Endothelial cell of umbilical vein (primary cell): Measurements from ENCODE around the gene WDPCP. TPM values are rescaled to one million over a fixed set of nuclear protein-coding genes. Genes with fewer than 3 reads are reported as not detected.

Source experiments
- BruUV-seq: library from RNA; stranded (reverse); fragments of 400-500 nt; replicated peaks from 2 replicates; lab custom pipeline; 2021; lab: Mats Ljungman, UMichigan
- CTCF ChIA-PET: fragments of 300-600, 350-600 bp; sonication (Branson Sonifier 250); formaldehyde crosslinking; loops from one replicate; lab custom pipeline; 2021; ENCODE audit warnings: antibody characterized with exemption, inconsistent platforms; lab: Charles Lee
- POLR2A ChIA-PET: fragments of 300-600, 350-600 bp; sonication (Branson Sonifier 250); formaldehyde crosslinking; loops from one replicate; lab custom pipeline; 2021; ENCODE audit warnings: antibody characterized with exemption, inconsistent platforms; lab: Charles Lee
- DNase-seq: peaks from one replicate; pipeline ENCODE4 v3.0.0-alpha.2; 2011; ENCODE audit warnings: low read depth, low spot score
- FAIRE-seq: peaks from 2 replicates; lab custom pipeline; 2011; peaks lifted over from hg19 to GRCh38; lab: Jason Lieb, UNC
- H2AFZ ChIP-seq: 2 replicates; pipeline ENCODE4 v1.6.0; 2012; ENCODE audit warnings: low read depth, low read length, control low read depth, inconsistent platforms
- H3K27ac ChIP-seq: 2 replicates; pipeline ENCODE4 v1.5.1; 2011; ENCODE audit warnings: low read depth, mild to moderate bottlenecking, control low read depth, low read length, moderate library complexity; ENCODE audit not compliant: insufficient read depth
- H3K27me3 ChIP-seq, 2 experiments: 2 replicates each; pipeline versions ENCODE4 v1.6.0 to v1.6.1; 2011; ENCODE audit warnings: low read length in 2 of 2, mixed read lengths in 1 of 2; ENCODE audit not compliant: control insufficient read depth in 2 of 2, insufficient read depth in 2 of 2
- H3K36me3 ChIP-seq, 2 experiments: 2 replicates in 1 of 2; 3 replicates in 1 of 2; pipeline ENCODE4 v1.5.1; 2011; ENCODE audit warnings: low read length in 2 of 2, mild to moderate bottlenecking in 1 of 2, moderate library complexity in 1 of 2; ENCODE audit not compliant: control insufficient read depth in 2 of 2, insufficient read depth in 2 of 2; ENCODE audit errors: extremely low read depth in 1 of 2
- H3K4me1 ChIP-seq: 3 replicates; pipeline ENCODE4 v1.5.1; 2011; ENCODE audit warnings: mild to moderate bottlenecking, low read length; ENCODE audit not compliant: control insufficient read depth, insufficient read depth; ENCODE audit errors: extremely low read depth
- H3K4me2 ChIP-seq: 2 replicates; pipeline ENCODE4 v1.6.1; 2011; ENCODE audit warnings: low read length, control low read depth, mixed read lengths; ENCODE audit not compliant: insufficient read depth
- H3K4me3 ChIP-seq, 3 experiments: fragments of 200-600 bp in 1 of 3; sonication (generic), shearing (Covaris generic) in 1 of 3; replicated peaks in 1 of 3; 2 replicates each; pipeline ENCODE4 v1.5.1; 2011 to 2016; ENCODE audit warnings: control low read depth in 3 of 3, low read length in 3 of 3, mild to moderate bottlenecking in 2 of 3, inconsistent platforms in 1 of 3, low read depth in 1 of 3, moderate library complexity in 1 of 3; ENCODE audit not compliant: insufficient read depth in 1 of 3
- H3K79me2 ChIP-seq: 2 replicates; pipeline ENCODE4 v1.6.0; 2012; ENCODE audit warnings: low read length, inconsistent platforms; ENCODE audit not compliant: control insufficient read depth, insufficient read depth
- H3K9ac ChIP-seq: replicated peaks from 2 replicates; pipeline ENCODE3; 2011; ENCODE audit warnings: low read length, control low read depth; ENCODE audit not compliant: insufficient read depth; ENCODE audit errors: extremely low read depth
- H3K9me1 ChIP-seq: replicated peaks from 3 replicates; pipeline ENCODE4 v1.6.0; 2011; ENCODE audit warnings: mild to moderate bottlenecking, low read length; ENCODE audit not compliant: control insufficient read depth, insufficient read depth; ENCODE audit errors: extremely low read depth
- H3K9me3 ChIP-seq: replicated peaks from 2 replicates; pipeline ENCODE4 v1.5.1; 2012; ENCODE audit warnings: low read length, inconsistent platforms; ENCODE audit not compliant: control insufficient read depth, insufficient read depth
- H4K20me1 ChIP-seq: replicated peaks from 2 replicates; pipeline ENCODE3; 2011; ENCODE audit warnings: mild to moderate bottlenecking, low read length; ENCODE audit not compliant: control insufficient read depth, insufficient read depth; ENCODE audit errors: extremely low read depth
- EZH2 ChIP-seq: IDR thresholded peaks from 2 replicates; pipeline ENCODE4 v1.6.1; 2012; ENCODE audit warnings: borderline replicate concordance, low read depth, mild to moderate bottlenecking, moderate library complexity, low read length, inconsistent platforms; ENCODE audit not compliant: severe bottlenecking
- GATA2 ChIP-seq: IDR thresholded peaks from 2 replicates; pipeline ENCODE4 v1.7.0; 2011; ENCODE audit warnings: low read depth, mild to moderate bottlenecking, moderate library complexity, mixed read lengths, low read length; ENCODE audit not compliant: insufficient read length, insufficient read depth
- POLR2AphosphoS5 ChIP-seq: IDR thresholded peaks from 2 replicates; pipeline ENCODE4 v1.6.1; 2012; ENCODE audit warnings: low read depth, mild to moderate bottlenecking, control low read depth, low read length, moderate library complexity; ENCODE audit not compliant: insufficient read depth
- dilution Hi-C: fragments of 300-500 bp; cut with MboI; formaldehyde crosslinking; loops from one replicate; pipeline ENCODE4 v1.15.0; 2019; ENCODE audit warnings: low sequenced_read_pairs; ENCODE audit not compliant: extremely low pct_ligation_motif_present
- intact Hi-C: fragments of 100-400 bp; cut with micrococcal nuclease; formaldehyde crosslinking; loops from one replicate; pipeline ENCODE4 v1.10.0; 2022
- polyA plus RNA-seq, 4 experiments: library from polyadenylated mRNA; depleted of rRNA in 3 of 4; stranded (reverse) in 3 of 4; unstranded in 1 of 4; fragments of >200 nt; gene quantifications; 2 replicates each; pipeline versions ENCODE4 v1.2.1 to v1.2.3, GENCODE V29; 2011 to 2012; ENCODE audit warnings: missing spikeins in 1 of 4
- total RNA-seq: library from RNA; stranded (reverse); gene quantifications from 2 replicates; pipeline ENCODE4 v1.2.3, GENCODE V29; 2021

WDPCP gene
- total and polyA plus RNA-seq, 2 donors (not counting 3 experiments of a cell fraction or from before 2014, with no cell fraction given): 4.0 to 8.8 TPM

- no peak for TF ChIP-seq EZH2
- TF ChIP-seq GATA2: peak; percentile 63
- Histone ChIP-seq H3K9me3 (no peaks in the 10 kb centered on the region), H3K9ac (peak overlapping the region; percentile 66), H3K4me2 (peak overlapping the region; percentile 96), H3K36me3 (peaks cover 0 to 6% of the 10 kb centered on the region in 2 experiments), H3K27me3 (no peaks in the 10 kb centered on the region), H3K4me1 (peaks cover 18% of the 10 kb centered on the region), H3K79me2 (peaks cover 35% of the 10 kb centered on the region), H2AFZ (peak overlapping the region; percentile 36), H3K9me1 (no peaks in the 10 kb centered on the region), H3K4me3 (peak overlapping the region; percentile 49 to 89 (median 62)), H4K20me1 (no peaks in the 10 kb centered on the region), H3K27ac (peak overlapping the region; percentile 4)
- ChIA-PET POLR2A (interaction anchor here (0.6 to 1.2 kb wide), 2 partner anchors 252 to 304 kb away, joined by 3 to 6 read pairs; partner anchors contain the start of gene UGP2), CTCF (interaction anchor here (0.7 to 2.2 kb wide), 6 partner anchors 11 to 271 kb away, joined by 3 to 12 read pairs (median 4); no protein-coding TSS in a partner anchor)
- intact Hi-C loops: loop anchor here (2.0 to 5.0 kb wide), 3 partner anchors 251 to 802 kb away; partner anchors contain the start of gene UGP2
- DNase-seq: no peak
- peak; percentile 33 for FAIRE-seq
- TSS peak; percentile 63 for BruUV-seq
- dilution Hi-C loops: no loop called here
Measured at GRCh38 chr2:63589148-63589958, 1.1 kb upstream of the WDPCP start.

- FAIRE-seq: no peak
- Histone ChIP-seq H3K4me1 (peaks cover 18% of the 10 kb centered on the region), H3K4me2 (peak overlapping the region; percentile 95), H3K27me3 (no peaks in the 10 kb centered on the region), H3K9ac (peak overlapping the region; percentile 66), H2AFZ (peak overlapping the region; percentile 90), H3K79me2 (peaks cover 34% of the 10 kb centered on the region), H4K20me1 (no peaks in the 10 kb centered on the region), H3K27ac (no peak overlapping the region), H3K9me3 (no peaks in the 10 kb centered on the region), H3K36me3 (no peaks in the 10 kb centered on the region), H3K4me3 (peak overlapping the region; percentile 62 to 89 (median 85)), H3K9me1 (no peaks in the 10 kb centered on the region)
- dilution Hi-C loops (no loop called here), intact Hi-C loops (loop anchor here (2.0 to 5.0 kb wide), 3 partner anchors 253 to 801 kb away; partner anchors contain the start of gene UGP2)
- no TSS peak for BruUV-seq
- ChIA-PET POLR2A (interaction anchor here (0.6 to 1.2 kb wide), 3 partner anchors 12 to 254 kb away, joined by 3 to 6 read pairs (median 3); partner anchors contain the start of gene UGP2), CTCF (interaction anchor here (1.0 to 2.2 kb wide), 4 partner anchors 13 to 273 kb away, joined by 4 to 12 read pairs (median 5); no protein-coding TSS in a partner anchor)
- TF ChIP-seq POLR2AphosphoS5 (peak; percentile 12), GATA2 (no peak)
- peak; percentile 36 for DNase-seq
Measured at GRCh38 chr2:63587814-63588384, 378 bp downstream of the WDPCP start.
